PC-3 (cell line): ENCODE data around the gene SKA1.

Experiments used
- EZH2 ChIP-seq: fragments of 300-600 bp; sonication (generic); IDR thresholded peaks from one replicate; pipeline ENCODE4 v1.6.1; 2017; ENCODE audit warnings: antibody characterized with exemption, mild to moderate bottlenecking, low read length; ENCODE audit not compliant: unreplicated experiment
- TF ChIP-seq, protein P1 (sequence below): fragments of 300-600 bp; sonication (generic); conservative IDR thresholded peaks from 2 replicates; pipeline ENCODE4 v1.5.1; 2017; ENCODE audit warnings: antibody characterized with exemption, low read depth, mild to moderate bottlenecking, low read length

DNA sequence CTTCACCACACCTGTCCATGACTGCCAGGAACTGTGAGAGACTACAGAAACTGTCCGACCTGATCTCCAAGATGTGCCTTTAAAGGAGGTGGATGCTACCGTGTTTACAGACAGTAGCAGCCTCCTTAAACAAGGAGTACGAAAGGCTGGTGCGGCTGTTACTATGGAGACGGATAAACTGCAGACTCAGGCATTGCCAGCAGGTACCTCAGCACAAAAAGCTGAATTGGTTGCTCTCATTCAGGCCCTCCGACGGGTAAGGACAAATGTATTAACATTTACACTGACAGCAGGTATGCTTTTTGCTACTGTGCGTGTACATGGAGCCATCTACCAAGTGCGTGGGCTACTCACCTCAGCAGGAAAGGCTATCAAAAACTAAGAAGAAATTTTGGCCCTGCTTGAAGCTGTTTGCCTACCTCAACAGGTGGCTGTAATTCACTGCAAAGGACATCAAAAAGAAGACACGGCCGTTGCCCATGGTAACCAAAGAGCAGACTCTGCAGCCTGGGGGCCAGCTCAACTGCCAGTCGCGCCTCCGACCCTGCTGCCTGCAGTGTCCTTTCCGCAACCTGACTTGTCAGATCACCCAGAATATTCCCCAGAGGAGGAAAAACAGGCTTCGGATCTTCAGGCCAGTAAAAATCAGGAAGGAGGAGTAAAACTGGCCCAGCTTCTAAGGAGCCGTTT is 30.9 kb downstream of the SKA1 start:
- TF ChIP-seq, protein P1, sequence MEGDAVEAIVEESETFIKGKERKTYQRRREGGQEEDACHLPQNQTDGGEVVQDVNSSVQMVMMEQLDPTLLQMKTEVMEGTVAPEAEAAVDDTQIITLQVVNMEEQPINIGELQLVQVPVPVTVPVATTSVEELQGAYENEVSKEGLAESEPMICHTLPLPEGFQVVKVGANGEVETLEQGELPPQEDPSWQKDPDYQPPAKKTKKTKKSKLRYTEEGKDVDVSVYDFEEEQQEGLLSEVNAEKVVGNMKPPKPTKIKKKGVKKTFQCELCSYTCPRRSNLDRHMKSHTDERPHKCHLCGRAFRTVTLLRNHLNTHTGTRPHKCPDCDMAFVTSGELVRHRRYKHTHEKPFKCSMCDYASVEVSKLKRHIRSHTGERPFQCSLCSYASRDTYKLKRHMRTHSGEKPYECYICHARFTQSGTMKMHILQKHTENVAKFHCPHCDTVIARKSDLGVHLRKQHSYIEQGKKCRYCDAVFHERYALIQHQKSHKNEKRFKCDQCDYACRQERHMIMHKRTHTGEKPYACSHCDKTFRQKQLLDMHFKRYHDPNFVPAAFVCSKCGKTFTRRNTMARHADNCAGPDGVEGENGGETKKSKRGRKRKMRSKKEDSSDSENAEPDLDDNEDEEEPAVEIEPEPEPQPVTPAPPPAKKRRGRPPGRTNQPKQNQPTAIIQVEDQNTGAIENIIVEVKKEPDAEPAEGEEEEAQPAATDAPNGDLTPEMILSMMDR = no peak
- TF ChIP-seq EZH2 = no peak
